ENCODE data around the gene PALS1.

The PALS1 gene

GRCh38 chr14:67241411-67242167 lies at the start of gene PALS1:
Gene PALS1 (plus strand): TSS chr14:67241435. CDS start chr14:67279171, 37,736 bp downstream.
- DNase-seq (ENCODE audit: low read depth in 2 of 2), result peak in 1 of 2 donors; percentile 8

GRCh38 chr14:67191768-67192290 lies 49.4 kb upstream of the PALS1 start:
- no peak for DNase-seq (ENCODE audit: low read depth in 2 of 2)

DNA sequence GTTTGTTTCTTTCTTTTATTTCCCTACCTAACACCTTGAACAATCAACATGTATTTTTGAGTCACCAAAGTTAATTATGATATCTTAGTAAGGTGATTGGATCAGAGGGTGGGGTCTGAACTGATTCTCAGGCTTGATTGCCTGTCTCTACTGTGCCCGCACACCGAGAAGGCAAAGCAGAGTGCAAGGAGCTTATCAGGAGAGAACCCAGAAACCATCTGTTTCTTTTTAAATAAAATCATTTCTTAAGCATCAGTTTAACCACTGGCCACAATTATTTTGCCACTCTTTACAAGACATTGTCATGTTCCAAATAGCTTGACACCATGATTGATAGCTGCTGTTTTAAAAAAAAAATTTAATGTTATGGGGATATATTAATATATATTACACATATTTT lies 48.9 kb upstream of the PALS1 start:
- no peak for DNase-seq (ENCODE audit: low read depth in 2 of 2)

DNA sequence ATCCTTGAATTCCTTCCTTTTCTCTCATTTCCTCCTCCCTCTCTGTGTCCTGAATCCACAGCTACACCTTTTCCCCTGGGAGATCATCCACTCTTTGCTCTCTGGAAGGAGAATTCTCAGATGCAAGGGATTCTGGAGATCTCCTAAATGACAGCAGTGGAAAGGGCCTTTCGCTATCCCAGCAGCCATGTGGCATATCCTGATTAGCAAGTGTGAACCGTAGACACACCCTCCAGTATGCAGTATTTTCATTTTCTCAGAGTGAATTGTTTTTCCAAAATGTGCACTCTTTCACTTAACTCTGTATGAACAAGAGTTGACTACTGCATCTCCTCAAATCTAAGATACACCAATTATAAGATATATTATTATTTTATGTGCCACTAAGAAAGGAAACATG lies 46.0 kb upstream of the PALS1 start:
- no peak for DNase-seq (ENCODE audit: low read depth in 2 of 2)

GRCh38 chr14:67199016-67199415 lies 42.2 kb upstream of the PALS1 start:
- no peak for DNase-seq (ENCODE audit: low read depth in 2 of 2)

GRCh38 chr14:67207810-67208209 lies 33.4 kb upstream of the PALS1 start:
- DNase-seq (ENCODE audit: low read depth in 2 of 2), result no peak

GRCh38 chr14:67218126-67218525 lies 23.1 kb upstream of the PALS1 start:
- no peak for DNase-seq (ENCODE audit: low read depth in 2 of 2)

DNA sequence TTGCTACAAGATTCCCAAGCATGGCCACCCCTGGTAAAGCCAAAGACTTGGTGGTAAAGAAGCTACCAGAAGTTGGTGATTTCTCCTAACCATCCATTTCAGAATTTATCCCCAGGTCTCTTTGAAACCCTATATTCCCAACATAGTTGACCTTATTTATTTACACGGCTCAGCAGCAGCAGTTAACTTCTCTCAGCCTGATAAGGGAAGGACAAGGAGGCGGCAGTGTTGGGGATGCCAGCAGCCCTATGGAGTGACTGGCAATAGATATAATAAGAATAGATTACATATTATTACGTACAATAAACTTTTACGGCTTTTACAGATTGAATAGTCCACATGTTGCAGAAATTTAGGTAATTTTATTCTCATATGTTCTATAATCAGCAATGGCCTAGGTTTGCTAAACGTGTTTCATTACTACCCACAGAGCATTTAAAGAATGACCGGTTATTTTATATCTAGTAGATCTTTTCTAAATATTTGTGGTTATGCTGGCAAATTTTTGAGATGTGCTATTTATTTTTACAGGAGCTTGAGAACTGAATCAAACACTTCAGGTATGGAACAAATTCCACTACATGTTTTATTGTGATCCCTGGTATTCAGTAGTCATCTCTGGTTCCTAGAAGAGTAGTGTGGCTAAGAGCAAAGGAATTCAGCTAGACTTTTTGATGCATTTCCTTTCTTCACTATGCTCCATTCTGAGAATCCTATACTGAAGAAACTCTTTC lies 19.8 kb upstream of the PALS1 start:
- DNase-seq (ENCODE audit: low read depth in 2 of 2), result no peak

- DNase-seq (ENCODE audit: low read depth in 2 of 2), result no peak
Measured at GRCh38 chr14:67221982-67222328, 19.3 kb upstream of the PALS1 start.

DNA sequence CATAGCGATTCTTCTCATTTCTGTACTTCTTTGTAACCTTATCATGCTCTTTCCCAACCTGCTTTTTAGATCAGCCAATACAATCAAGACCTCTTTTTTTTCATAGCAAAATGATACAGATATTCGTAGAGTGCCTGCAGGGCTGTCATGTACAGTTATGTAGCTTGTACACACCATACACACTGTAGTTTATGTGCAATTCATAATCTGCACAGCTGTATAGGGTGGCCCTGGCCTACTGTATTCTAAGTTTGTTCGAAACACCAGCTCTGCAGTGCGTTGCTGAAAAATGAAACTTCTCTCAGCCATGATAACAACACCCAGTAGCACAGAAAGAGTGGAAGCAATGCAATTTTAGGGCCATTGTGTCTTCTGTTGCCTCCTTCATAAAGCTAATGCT lies 15.7 kb upstream of the PALS1 start:
- no peak for DNase-seq (ENCODE audit: low read depth in 2 of 2)

GRCh38 chr14:67228325-67228984 lies 12.8 kb upstream of the PALS1 start:
- DNase-seq (ENCODE audit: low read depth in 2 of 2), result no peak

GRCh38 chr14:67232066-67232465 lies 9.2 kb upstream of the PALS1 start:
- DNase-seq (ENCODE audit: low read depth in 2 of 2), result no peak

DNA sequence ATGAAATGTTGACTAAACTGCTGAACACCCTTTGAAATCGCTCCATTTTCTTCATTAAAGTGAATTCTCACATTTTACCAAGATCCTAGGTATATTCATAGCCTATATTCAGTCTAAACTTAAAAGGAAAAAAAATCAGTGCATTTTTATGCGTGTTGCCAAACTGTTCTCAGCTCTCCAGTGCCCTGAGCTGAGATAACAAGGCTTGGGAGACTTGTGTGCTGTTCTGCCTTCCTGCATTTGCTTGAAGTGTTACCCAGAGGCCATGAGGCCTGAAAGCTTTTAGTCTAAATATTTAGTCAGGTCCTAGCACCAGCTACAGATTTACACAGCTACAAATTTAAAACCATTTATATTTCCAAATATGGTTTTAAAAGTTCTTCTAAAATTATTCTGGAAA lies 8.6 kb upstream of the PALS1 start:
- no peak for DNase-seq (ENCODE audit: low read depth in 2 of 2)

GRCh38 chr14:67237591-67237990 lies 3.6 kb upstream of the PALS1 start:
- DNase-seq (ENCODE audit: low read depth in 2 of 2), result no peak

DNA sequence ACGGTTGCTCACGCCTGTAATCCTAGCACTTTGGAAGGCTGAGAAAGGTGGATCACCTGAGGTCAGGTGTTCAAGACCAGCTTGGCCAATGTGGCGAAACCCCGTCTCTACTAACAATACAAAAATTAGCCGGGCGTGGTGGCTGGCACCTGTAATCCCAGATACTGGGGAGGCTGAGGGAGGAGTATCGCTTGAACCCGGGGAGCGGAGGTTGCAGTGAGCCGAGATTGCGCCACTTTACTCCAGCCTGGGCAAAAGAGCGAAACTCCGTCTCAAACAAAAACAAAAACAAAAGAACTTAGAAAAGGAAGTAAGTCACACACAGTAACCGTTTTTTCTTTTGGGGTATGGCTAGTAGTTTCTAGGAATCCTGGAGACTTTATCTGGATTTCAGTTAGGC lies 1.7 kb upstream of the PALS1 start:
- no peak for DNase-seq (ENCODE audit: low read depth in 2 of 2)

DNA sequence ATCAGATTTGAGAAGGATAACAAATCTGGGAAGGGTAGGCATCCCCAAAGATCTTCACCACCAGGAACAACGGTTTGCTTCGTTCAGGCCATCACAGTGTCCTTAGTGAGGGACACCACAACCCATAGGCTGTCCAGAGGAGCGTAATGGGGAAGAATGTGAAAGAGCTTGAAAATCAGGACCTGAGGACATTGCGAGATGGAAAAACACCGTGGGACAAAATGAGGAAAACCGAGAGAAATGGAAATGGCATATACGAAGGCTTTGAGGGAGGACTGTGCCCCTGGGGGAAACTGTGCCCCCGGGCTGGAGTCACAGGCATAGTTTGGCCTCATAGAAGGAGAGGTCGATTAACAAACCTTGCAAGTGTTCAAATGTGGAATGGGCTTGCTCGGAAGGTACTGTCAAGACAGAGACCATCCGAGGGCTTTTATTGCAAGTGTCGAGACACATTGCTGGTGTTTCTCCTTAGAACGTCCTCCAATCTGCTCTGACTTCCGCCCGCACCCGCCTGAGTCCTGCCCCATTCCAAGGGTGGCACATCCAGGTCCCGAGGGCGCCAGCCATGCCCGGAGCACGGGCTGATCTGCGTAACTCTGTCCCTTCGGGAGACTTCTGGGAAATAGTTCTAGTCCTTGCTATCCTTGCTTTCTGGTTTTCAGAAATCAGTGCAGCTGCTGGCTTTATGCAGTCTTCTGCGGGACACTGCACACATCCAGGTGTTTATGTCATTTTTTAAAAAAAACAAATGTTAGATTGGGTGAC lies 885 bp upstream of the PALS1 start:
- DNase-seq (ENCODE audit: low read depth in 2 of 2), result no peak

DNA sequence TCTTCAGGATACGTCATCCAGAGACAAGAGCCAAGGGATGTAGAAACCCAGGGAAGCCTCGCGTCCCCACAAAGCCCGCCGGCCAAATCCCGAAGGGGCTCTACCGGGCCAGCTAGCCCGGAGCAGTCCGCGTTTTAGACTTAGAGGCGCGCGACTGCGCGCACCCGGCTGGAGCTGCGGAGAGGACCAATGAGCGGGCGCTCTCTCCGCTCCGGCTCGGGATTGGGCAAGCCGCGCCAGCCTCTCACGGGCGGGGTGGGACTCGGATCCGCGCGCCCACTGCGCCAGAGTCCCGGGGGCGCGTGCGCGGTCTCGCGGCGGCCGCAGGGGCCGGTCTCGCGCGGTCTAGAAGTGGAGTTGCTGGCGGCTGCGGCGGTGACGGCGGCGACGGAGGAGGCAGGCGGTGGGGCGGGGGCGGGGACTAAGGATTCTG lies 241 bp upstream of the PALS1 start:
- peak; percentile 80 to 86 for DNase-seq (ENCODE audit: low read depth in 2 of 2)

DNA sequence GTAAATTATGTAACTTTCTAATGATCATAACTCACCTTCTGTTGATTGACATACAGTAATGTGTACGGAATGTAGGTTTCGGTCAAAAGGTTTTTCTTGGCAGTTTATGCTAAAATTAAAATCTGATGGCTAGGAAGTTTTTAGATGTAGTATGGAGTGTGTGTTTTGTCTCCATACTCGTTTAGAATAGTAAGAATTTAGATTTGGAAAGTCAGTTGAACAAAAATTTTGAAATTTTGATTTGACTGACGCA lies 859 bp downstream of the PALS1 start:
- DNase-seq (ENCODE audit: low read depth in 2 of 2), result no peak

- DNase-seq (ENCODE audit: low read depth in 2 of 2), result no peak
Measured at GRCh38 chr14:67245104-67245503, 3.9 kb downstream of the PALS1 start.

DNA sequence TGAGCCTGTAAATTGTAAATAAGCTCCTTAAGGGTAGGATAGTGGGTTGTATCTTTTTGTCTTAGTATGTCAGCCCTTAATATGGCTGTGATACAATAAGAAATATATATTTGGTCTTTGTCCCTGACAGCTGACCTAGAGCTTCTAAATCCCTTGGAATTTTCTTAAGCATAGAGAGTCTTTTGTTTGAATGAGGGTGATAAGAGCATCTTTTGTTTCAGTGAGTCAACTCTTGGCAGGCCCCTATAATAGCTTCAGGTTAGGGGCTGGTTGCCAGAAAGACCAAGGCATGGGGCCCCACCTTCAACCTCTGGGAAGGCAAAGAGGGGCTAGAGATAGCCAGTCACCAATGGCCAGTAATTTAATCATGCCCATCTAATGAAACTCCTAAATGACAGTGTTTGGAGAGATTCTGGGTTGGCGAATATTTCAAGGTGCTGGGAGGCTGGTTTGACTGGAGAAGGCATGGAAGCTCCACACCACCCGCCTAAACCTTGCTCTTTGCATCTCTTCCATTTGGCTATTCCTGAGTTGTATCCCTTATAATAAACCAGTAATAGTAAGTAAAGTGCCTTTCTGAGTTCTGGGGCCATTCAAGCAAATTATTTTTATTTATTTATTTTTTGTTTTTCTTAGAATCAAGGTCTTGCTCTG lies 10.5 kb downstream of the PALS1 start:
- DNase-seq (ENCODE audit: low read depth in 2 of 2), result no peak

- no peak for DNase-seq (ENCODE audit: low read depth in 2 of 2)
Measured at GRCh38 chr14:67253076-67253635, 11.9 kb downstream of the PALS1 start.

Data from stimulated activated CD8-positive, alpha-beta memory T cell treated with anti-CD3 and anti-CD28 coated beads, Interleukin-2, amount 100 ng/mL, for 1 hour (primary cell).